ENCODE measurements around the gene RBBP9. TPM values are rescaled to one million over a fixed set of nuclear protein-coding genes. Genes with fewer than 3 reads are reported as not detected.

RBBP9 gene
- total and polyA plus RNA-seq, 2 donors (not counting 3 experiments of a cell fraction or from before 2014, with no cell fraction given) = 8.5 to 17.0 TPM

- H3K9me1 ChIP-seq (replicated peaks; ENCODE audit: control insufficient read depth, extremely low read depth, insufficient read depth, low read length) = no peaks in the 10 kb centered on the region
- no peak overlapping the region for H3K27ac ChIP-seq (ENCODE audit: insufficient read depth, low read depth, low read length)
- H3K4me3 ChIP-seq (replicated peaks in 1 of 3; ENCODE audit: insufficient read depth in 1 of 3, low read depth in 1 of 3, low read length in 3 of 3) = no peak overlapping the region
- FAIRE-seq (no peak), DNase-seq (ENCODE audit: low read depth, low spot score) (no peak)
- H2AFZ ChIP-seq (ENCODE audit: low read depth, low read length) = no peak overlapping the region
- BruUV-seq (replicated peaks) = no TSS peak
- ChIA-PET POLR2A (no interaction called here), CTCF (no interaction called here)
- H4K20me1 ChIP-seq (replicated peaks; ENCODE audit: control insufficient read depth, extremely low read depth, insufficient read depth, low read length) = no peaks in the 10 kb centered on the region
- H3K79me2 ChIP-seq (ENCODE audit: control insufficient read depth, insufficient read depth, low read length) = no peaks in the 10 kb centered on the region
- no peaks in the 10 kb centered on the region for H3K27me3 ChIP-seq (ENCODE audit: control insufficient read depth in 2 of 2, insufficient read depth in 2 of 2, low read length in 2 of 2)
- no peaks in the 10 kb centered on the region for H3K36me3 ChIP-seq (ENCODE audit: control insufficient read depth in 2 of 2, extremely low read depth in 1 of 2, insufficient read depth in 2 of 2, low read length in 2 of 2)
- TF ChIP-seq GATA2 (IDR thresholded peaks at IDR 0.05; ENCODE audit: insufficient read depth, insufficient read length, low read depth, low read length) (no peak), CTCF (IDR thresholded peaks at IDR 0.05; ENCODE audit: extremely low read depth in 1 of 2, insufficient read depth in 1 of 2, low read depth in 1 of 2, low read length in 2 of 2) (no peak), MYC (IDR thresholded peaks at IDR 0.05; ENCODE audit: low read depth, low read length) (no peak), MAX (IDR thresholded peaks at IDR 0.05; ENCODE audit: insufficient read depth, insufficient read length) (no peak), FOS (IDR thresholded peaks at IDR 0.05; ENCODE audit: borderline replicate concordance, insufficient read depth, low read length) (no peak), POLR2AphosphoS5 (IDR thresholded peaks at IDR 0.05; ENCODE audit: insufficient read depth, low read depth, low read length) (no peak), JUN (IDR thresholded peaks at IDR 0.05; ENCODE audit: borderline replicate concordance, insufficient read depth, insufficient read length, low read depth) (no peak), POLR2A (IDR thresholded peaks at IDR 0.05; ENCODE audit: low read depth, low read length) (no peak), EZH2 (IDR thresholded peaks at IDR 0.05; ENCODE audit: borderline replicate concordance, low read depth, low read length, severe bottlenecking) (no peak)
- no peak overlapping the region for H3K9ac ChIP-seq (replicated peaks; ENCODE audit: extremely low read depth, insufficient read depth, low read length)
- no peak overlapping the region for H3K4me2 ChIP-seq (ENCODE audit: insufficient read depth, low read length)
- dilution Hi-C loops (cut with MboI; ENCODE audit: extremely low pct_ligation_motif_present, low sequenced_read_pairs) (no loop called here), intact Hi-C loops (cut with micrococcal nuclease) (no loop called here)
- H3K9me3 ChIP-seq (replicated peaks; ENCODE audit: control insufficient read depth, insufficient read depth, low read length) = no peaks in the 10 kb centered on the region
- no peaks in the 10 kb centered on the region for H3K4me1 ChIP-seq (ENCODE audit: control insufficient read depth, extremely low read depth, insufficient read depth, low read length)
Measured at GRCh38 chr20:18440403-18440802, 56.6 kb downstream of the RBBP9 start.
